HG03045 (cell line): ENCODE measurements around the gene SFSWAP.
"Not testable (repeated sequence)": the region's sequence is repeated elsewhere in the genome, so short reads cannot be mapped to it uniquely, and the experiment has no call there.

Experiments
- ATAC-seq: cut with Tn5 transposase; IDR thresholded peaks from one replicate; pipeline ENCODE4 v1.9.1; 2021; ENCODE audit warnings: mild to moderate bottlenecking, moderate library complexity; ENCODE audit not compliant: unreplicated experiment

Gene SFSWAP

GRCh38 chr12:131679186-131679585 lies 31.7 kb upstream of the SFSWAP start:
- not testable (repeated sequence) for ATAC-seq

- ATAC-seq, result not testable (repeated sequence)
These were observed 31.1 kb upstream of the SFSWAP start for GRCh38 chr12:131679816-131680215.

GRCh38 chr12:131680392-131681256 lies 30.3 kb upstream of the SFSWAP start:
- ATAC-seq, result not testable (repeated sequence)

DNA sequence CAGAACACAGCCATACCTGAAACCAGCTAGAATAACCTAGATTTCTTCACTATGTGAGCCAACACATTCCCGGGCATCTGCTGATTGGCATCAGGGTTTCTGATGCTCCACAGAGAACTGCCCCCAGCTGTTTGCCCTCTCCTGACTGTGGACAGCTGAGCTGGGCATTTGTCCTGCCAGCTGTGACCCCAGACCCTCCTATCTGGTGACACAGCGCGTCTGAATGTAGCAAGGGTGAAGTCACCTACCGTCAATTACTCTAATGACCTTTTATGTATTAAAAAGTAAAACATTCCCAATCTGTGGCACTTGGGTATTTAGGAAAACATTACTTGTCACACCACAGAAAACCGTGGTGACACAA lies 29.7 kb upstream of the SFSWAP start:
- ATAC-seq, result no peak

DNA sequence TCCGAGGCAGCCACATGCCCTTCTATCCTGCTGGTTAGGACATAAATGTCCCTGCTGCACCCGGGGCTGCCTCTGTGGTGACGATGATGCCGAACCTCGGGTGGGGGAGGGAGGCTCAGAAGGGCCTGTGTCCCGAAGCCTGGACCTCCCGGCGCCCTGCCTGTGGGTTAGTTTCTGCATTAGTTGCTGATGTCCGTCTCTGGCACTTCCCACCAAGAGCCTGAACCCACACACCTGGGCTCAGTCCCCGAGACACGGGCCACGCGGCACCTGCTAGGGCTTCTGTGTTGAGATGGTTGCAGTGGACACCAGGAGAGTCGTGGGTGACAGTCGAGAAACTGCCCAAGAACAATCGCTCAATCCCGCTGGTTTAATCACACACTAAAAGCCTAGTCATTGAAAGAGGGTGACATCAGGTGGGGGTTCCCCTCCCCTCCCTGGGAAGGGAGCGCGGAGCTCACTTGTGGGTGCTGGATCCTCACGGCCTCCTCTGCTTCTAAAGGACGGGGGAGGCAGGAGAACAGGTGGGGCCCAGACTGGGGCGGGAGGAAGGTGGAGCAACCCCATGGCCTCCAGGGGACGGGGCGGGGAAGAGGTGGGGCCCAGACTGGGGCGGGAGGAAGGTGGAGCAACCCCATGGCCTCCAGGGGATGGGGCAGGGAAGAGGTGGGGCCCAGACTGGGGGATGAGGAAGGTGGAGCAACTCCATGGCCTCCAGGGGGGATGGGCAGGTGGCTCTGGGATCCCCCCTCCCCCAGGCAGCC lies 29.0 kb upstream of the SFSWAP start:
- ATAC-seq, result not testable (repeated sequence)

GRCh38 chr12:131682510-131682895 lies 28.4 kb upstream of the SFSWAP start:
- no peak for ATAC-seq

- no peak for ATAC-seq
These were observed 27.4 kb upstream of the SFSWAP start for GRCh38 chr12:131683266-131684014.

DNA sequence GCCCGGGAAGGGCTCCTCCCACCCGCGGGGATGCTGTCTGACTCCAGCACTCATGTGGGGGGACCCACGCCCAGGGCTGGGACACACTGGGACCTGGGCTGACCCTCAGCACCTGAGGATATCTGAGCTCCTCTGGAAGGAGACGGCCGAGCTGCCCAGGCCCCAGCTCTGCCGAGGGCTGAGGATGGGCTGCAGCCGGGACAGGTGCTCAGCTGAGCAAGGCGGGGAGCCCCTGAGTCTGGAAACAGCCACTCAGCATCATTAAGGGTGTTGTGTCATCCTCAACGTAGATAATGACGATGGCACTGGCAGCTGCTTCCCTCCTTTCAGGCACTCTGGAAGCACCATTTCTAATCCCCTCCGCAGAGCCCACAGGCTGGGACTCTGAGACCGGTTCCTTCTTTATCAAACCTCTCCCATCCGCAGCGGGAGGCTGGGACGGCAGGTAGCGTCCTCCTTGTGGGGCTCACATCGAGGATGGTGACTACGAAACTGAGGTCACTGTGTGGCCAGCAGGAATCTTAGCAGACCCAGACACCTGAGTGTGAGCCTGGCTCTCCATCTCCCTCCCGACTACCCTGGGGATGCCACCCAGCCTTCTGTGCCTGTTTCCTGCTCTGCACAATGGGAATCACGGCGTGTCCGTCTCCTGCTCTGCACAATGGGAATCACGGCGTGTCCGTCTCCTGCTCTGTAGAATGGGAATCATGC lies 26.7 kb upstream of the SFSWAP start:
- no peak for ATAC-seq

DNA sequence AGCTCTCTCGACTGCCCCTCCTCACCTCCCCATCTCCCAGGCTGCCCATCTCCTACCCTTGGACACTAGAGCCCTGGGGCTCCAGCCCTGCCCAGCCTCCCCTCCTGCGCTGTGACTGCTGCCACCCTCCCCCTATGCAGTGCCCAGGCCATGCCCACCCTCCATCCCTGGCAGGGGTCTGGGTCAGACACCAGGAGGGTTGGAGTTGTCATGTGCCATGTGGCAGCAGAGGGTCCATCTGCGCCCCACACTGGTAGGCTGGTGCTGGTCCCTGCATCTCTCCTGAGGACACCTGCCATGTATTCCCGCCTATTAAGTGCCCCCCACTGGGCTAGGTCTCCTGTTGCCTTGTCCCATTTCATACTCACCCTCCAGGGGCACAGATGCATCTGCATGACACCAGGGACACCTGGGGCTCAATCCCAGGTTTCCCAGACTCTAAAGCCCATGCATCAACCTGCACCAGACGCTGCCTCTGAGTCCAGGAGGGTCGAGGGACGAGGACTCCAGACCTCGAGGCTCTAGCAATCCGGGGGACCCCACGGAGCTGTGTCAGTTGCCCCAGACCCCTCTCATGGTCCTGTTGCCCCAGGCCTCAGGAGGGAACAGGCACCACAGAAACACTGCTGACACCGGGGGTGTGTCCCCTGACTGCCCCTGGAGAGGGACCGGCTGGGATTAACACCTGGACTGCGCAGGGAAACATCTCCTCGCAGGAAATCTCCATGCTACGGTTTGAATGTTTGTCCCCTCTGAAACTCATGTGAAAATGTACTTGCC lies 23.4 kb upstream of the SFSWAP start:
- no peak for ATAC-seq

GRCh38 chr12:131688131-131688844 lies 22.6 kb upstream of the SFSWAP start:
- no peak for ATAC-seq

- ATAC-seq, result no peak
These were observed 22.1 kb upstream of the SFSWAP start for GRCh38 chr12:131688845-131689154.

DNA sequence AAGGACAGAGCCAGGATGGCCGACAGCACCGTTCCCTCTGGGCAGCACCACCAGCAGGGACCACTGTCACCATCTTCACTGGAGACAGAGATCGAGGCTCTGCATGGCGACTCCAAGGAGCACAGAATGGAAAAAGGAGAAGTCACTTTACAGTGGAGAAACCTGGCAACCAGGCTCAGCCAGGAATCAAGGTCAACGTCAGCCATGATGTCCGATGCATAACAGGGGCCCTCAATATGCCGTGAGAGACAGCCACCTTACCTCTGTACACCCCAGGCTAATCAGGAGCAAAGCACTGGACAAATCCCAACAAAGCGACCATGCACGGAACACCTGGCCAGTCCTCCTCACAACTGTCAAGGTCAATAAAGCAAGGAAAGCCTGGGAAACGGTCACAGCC lies 20.6 kb upstream of the SFSWAP start:
- no peak for ATAC-seq

DNA sequence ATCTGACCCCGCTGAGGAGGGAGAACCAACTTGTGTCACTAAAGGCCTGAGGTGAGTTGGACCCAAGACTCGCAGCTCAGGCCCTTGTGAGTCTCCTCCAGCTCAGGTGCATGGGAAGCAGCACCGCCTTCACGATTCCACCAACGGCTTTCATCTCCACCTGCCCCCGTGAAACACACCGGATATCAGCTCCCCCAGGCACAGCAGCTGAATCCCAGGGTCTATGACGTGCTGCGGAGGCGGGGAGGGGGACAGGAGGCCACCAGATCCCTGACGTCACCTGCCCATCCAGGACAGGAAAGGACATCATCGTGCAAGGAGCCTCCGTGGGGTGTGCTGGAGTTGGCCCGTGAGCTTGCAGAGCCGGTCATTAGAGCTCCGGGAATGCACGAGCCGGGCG lies 18.5 kb upstream of the SFSWAP start:
- no peak for ATAC-seq

- no peak for ATAC-seq
These were observed 17.7 kb upstream of the SFSWAP start for GRCh38 chr12:131693149-131693548.

DNA sequence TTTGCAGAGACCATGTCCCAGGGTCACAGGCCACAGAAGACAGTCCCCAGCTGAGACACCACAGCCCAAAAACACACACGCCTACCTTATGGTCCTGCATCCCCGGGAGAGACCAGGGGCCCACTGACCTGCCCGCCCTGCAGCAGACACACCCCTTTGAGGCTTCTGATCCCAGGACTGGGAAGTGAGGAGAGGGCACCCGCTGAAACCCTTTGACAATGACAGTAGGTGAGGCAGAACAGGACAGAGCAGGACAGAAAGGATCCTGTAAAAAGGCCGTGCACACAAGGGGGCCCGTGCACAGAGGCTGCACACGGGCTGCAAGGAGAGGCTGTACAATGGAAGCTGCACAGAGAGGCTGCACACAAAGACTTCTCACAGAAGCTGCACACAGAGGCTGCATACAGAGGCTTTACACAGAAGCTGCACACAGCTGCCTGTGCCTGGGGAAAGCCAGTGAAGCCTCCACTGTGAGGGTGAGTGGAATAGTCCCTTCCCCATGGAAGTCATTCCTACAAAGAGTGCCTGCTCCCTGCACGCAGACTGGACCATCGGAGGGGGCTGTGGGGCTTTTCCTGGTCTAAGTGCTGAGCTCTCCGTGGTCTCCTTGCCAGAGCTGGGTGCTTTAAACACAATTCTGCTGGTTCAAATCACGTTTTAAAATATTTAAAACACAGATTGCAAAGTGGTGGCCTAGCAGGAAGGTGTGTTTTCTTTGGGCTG lies 16.6 kb upstream of the SFSWAP start:
- no peak for ATAC-seq

DNA sequence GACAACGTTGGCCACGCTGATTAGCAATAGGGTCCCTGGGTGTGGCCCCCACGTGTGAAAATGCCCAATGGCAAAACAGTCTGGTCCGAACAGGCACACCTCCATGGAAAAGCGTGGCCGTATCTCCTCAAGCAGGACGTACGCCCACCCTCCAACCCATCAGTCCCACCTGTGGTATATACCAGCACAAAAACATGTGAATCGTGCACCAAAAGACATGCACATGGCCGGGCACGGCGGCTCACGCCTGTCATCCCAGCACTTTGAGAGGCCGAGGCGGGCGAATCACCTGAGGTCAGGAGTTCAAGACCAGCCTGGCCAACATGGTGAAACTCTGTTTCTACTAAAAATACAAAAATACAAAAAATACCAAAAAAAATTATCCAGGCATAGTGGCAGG lies 14.9 kb upstream of the SFSWAP start:
- ATAC-seq, result no peak

DNA sequence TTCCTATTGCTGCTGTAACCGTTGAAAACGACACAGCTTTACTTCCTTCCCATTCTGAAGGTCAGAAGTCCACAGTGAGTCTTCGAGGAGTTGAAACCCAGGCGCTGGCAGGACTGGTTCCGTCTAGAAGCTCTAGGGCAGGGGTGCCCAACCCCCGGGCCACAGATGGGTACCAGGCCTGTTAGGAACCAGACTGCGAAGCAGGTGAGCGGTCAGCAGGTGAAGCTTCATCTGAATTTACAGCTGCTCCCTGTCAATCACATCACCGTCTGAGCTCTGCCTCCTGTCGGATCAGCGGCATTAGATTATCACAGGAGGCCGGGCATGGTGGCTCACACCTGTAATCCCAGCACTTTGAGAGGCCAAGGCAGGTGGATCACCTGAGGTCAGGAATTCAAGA lies 12.6 kb upstream of the SFSWAP start:
- ATAC-seq, result no peak

- ATAC-seq, result no peak
These were observed 11.5 kb upstream of the SFSWAP start for GRCh38 chr12:131699434-131699833.

DNA sequence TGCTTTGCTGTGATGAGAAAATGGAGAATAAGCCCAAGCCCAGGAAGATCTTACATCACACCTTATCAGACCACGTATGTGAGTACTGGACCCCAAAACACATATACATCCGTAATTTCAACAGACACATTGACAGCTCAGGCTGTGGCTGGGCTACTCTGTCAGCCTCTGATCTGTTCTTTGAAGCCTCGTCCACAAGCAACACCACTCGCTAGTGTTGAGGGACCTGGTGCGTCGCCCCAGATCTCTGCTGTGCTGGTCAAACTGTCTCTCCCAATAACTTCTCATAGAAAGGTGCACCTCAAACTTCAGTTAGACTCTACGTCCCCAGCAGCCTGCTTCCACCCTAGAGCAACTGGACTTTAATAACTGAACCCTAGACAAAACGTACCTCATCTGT lies 10.6 kb upstream of the SFSWAP start:
- ATAC-seq, result no peak
